Activated CD4-positive, alpha-beta T cell treated with anti-CD3 and anti-CD28 coated beads for 36 hours (primary cell): ENCODE results near the gene CYP4F8. TPM values are rescaled to one million over a fixed set of nuclear protein-coding genes. Genes with fewer than 3 reads are reported as not detected.
"Not testable (repeated sequence)": the region's sequence is repeated elsewhere in the genome, so short reads cannot be mapped to it uniquely, and the experiment has no call there.

Experiments used
- ATAC-seq: fragments of 200-7000 bp; cut with Tn5 transposase; one replicate; pipeline ENCODE4 v1.10.0; 2021; ENCODE audit warnings: mild to moderate bottlenecking, moderate library complexity
- CTCF ChIA-PET: fragments of 350-600 bp; sonication (Branson Sonifier 250); formaldehyde crosslinking; loops from one replicate; lab custom pipeline; 2021; ENCODE audit warnings: antibody characterized with exemption; lab: Charles Lee
- POLR2A ChIA-PET: fragments of 350-600 bp; sonication (Branson Sonifier 250); formaldehyde crosslinking; loops from one replicate; lab custom pipeline; 2021; ENCODE audit warnings: antibody characterized with exemption, inconsistent platforms; lab: Charles Lee
- DNase-seq: peaks from one replicate; pipeline ENCODE4 v3.0.0-alpha.2; 2020
- H3K27ac Mint-ChIP-seq: one replicate; pipeline ENCODE4 v1.8.0; 2021; ENCODE audit warnings: mixed read lengths
- H3K27me3 Mint-ChIP-seq: one replicate; pipeline ENCODE4 v1.8.0; 2021; ENCODE audit warnings: mixed read lengths
- H3K36me3 Mint-ChIP-seq: one replicate; pipeline ENCODE4 v1.8.0; 2021; ENCODE audit warnings: low read depth, mixed read lengths
- H3K4me1 Mint-ChIP-seq: one replicate; pipeline ENCODE4 v1.8.0; 2021; ENCODE audit warnings: mixed read lengths
- H3K4me3 Mint-ChIP-seq: one replicate; pipeline ENCODE4 v1.8.0; 2021; ENCODE audit warnings: mild to moderate bottlenecking, moderate library complexity, mixed read lengths
- H3K9me3 Mint-ChIP-seq: one replicate; pipeline ENCODE4 v1.8.0; 2021; ENCODE audit warnings: low read depth, mixed read lengths
- intact Hi-C, 2 experiments: fragments of 100-400 bp; cut with DNase I in 1 of 2; cut with micrococcal nuclease in 1 of 2; formaldehyde crosslinking; loops; one replicate each; pipeline versions ENCODE4 v1.14.2 to v1.15.1; 2022 to 2024; cut with DNase I, micrococcal nuclease
- total RNA-seq, 2 experiments: library from RNA; stranded (reverse); gene quantifications; one replicate each; pipeline ENCODE4 v1.2.3, GENCODE V29; 2021

The CYP4F8 gene
- total RNA-seq, 2 experiments from 2014 or later = not detected

GRCh38 chr19:15650123-15650522, 35.1 kb downstream of the CYP4F8 start:
- DNase-seq, H3K4me1 Mint-ChIP-seq, H3K9me3 Mint-ChIP-seq, ATAC-seq, H3K4me3 Mint-ChIP-seq, POLR2A ChIA-PET, intact Hi-C loops, H3K27ac Mint-ChIP-seq, H3K36me3 Mint-ChIP-seq: not testable (repeated sequence)
- CTCF ChIA-PET = interaction anchor here (1.2 kb wide), 1 partner anchor 17 kb away, joined by 4 read pairs; no protein-coding TSS in a partner anchor
- H3K27me3 Mint-ChIP-seq = peaks cover 25% of the 10 kb centered on the region

GRCh38 chr19:15651791-15652190, 36.8 kb downstream of the CYP4F8 start:
- POLR2A ChIA-PET = no interaction called here
- intact Hi-C loops = no loop called here
- peaks cover 31% of the 10 kb centered on the region for H3K27me3 Mint-ChIP-seq
- ATAC-seq (no peak), DNase-seq (no peak)
- H3K27ac Mint-ChIP-seq = no peak overlapping the region
- no peaks in the 10 kb centered on the region for H3K9me3 Mint-ChIP-seq
- no peaks in the 10 kb centered on the region for H3K36me3 Mint-ChIP-seq
- no peak overlapping the region for H3K4me3 Mint-ChIP-seq
- CTCF ChIA-PET = interaction anchor here (0.7 kb wide), 1 partner anchor 21 kb away, joined by 4 read pairs; no protein-coding TSS in a partner anchor
- no peaks in the 10 kb centered on the region for H3K4me1 Mint-ChIP-seq

- intact Hi-C loops = no loop called here
- ATAC-seq = no peak
- POLR2A ChIA-PET = no interaction called here
- no peak overlapping the region for H3K4me3 Mint-ChIP-seq
- peaks cover 33% of the 10 kb centered on the region for H3K27me3 Mint-ChIP-seq
- no peaks in the 10 kb centered on the region for H3K4me1 Mint-ChIP-seq
- H3K36me3 Mint-ChIP-seq = no peaks in the 10 kb centered on the region
- CTCF ChIA-PET = no interaction called here
- no peak overlapping the region for H3K27ac Mint-ChIP-seq
- no peaks in the 10 kb centered on the region for H3K9me3 Mint-ChIP-seq
- no peak for DNase-seq
Measured at GRCh38 chr19:15652559-15653278, 37.7 kb downstream of the CYP4F8 start.

- H3K4me1 Mint-ChIP-seq = no peaks in the 10 kb centered on the region
- H3K4me3 Mint-ChIP-seq = no peak overlapping the region
- peaks cover 38% of the 10 kb centered on the region for H3K27me3 Mint-ChIP-seq
- H3K36me3 Mint-ChIP-seq = no peaks in the 10 kb centered on the region
- intact Hi-C loops = no loop called here
- H3K9me3 Mint-ChIP-seq = no peaks in the 10 kb centered on the region
- POLR2A ChIA-PET = no interaction called here
- ATAC-seq (no peak), DNase-seq (no peak)
- CTCF ChIA-PET = interaction anchor here (0.6 kb wide), 1 partner anchor 51 kb away, joined by 4 read pairs; no protein-coding TSS in a partner anchor
- H3K27ac Mint-ChIP-seq = no peak overlapping the region
Measured at GRCh38 chr19:15656467-15656866, 41.4 kb downstream of the CYP4F8 start.

GRCh38 chr19:15663247-15663646, 48.2 kb downstream of the CYP4F8 start:
- no peak for DNase-seq
- ChIA-PET CTCF (no interaction called here), POLR2A (no interaction called here)
- H3K27ac Mint-ChIP-seq = no peak overlapping the region
- H3K9me3 Mint-ChIP-seq = no peaks in the 10 kb centered on the region
- no peak overlapping the region for H3K4me3 Mint-ChIP-seq
- no peaks in the 10 kb centered on the region for H3K4me1 Mint-ChIP-seq
- peaks cover 22% of the 10 kb centered on the region for H3K27me3 Mint-ChIP-seq
- ATAC-seq = no peak
- H3K36me3 Mint-ChIP-seq = no peaks in the 10 kb centered on the region
- intact Hi-C loops = no loop called here

- POLR2A ChIA-PET = interaction anchor here (0.7 kb wide), 1 partner anchor 315 kb away, joined by 3 read pairs; no protein-coding TSS in a partner anchor
Measured at GRCh38 chr19:15666186-15666585, 51.2 kb downstream of the CYP4F8 start.

GRCh38 chr19:15666883-15667282, 51.9 kb downstream of the CYP4F8 start:
- Mint-ChIP-seq H3K27me3 (peaks cover 20% of the 10 kb centered on the region), H3K9me3 (no peaks in the 10 kb centered on the region), H3K4me3 (no peak overlapping the region), H3K27ac (no peak overlapping the region), H3K4me1 (no peaks in the 10 kb centered on the region), H3K36me3 (no peaks in the 10 kb centered on the region)
- intact Hi-C loops = no loop called here
- CTCF ChIA-PET = interaction anchor here (0.7 to 1.1 kb wide), 2 partner anchors 196 to 374 kb away, joined by 3 to 4 read pairs; no protein-coding TSS in a partner anchor
- POLR2A ChIA-PET = interaction anchor here (0.7 kb wide), 1 partner anchor 316 kb away, joined by 3 read pairs; no protein-coding TSS in a partner anchor
- no peak for DNase-seq
- no peak for ATAC-seq

More at GRCh38 chr19:15666186-15666585, 51.2 kb downstream of the CYP4F8 start:
- H3K4me1 Mint-ChIP-seq = no peaks in the 10 kb centered on the region
- CTCF ChIA-PET = no interaction called here
- no peak overlapping the region for H3K4me3 Mint-ChIP-seq
- ATAC-seq (no peak), DNase-seq (no peak)
- no peak overlapping the region for H3K27ac Mint-ChIP-seq
- H3K36me3 Mint-ChIP-seq = no peaks in the 10 kb centered on the region
- intact Hi-C loops = no loop called here
- H3K27me3 Mint-ChIP-seq = peaks cover 22% of the 10 kb centered on the region
- H3K9me3 Mint-ChIP-seq = no peaks in the 10 kb centered on the region

GRCh38 chr19:15669440-15669839, 54.4 kb downstream of the CYP4F8 start:
- ChIA-PET CTCF (no interaction called here), POLR2A (no interaction called here)
- intact Hi-C loops = no loop called here
- Mint-ChIP-seq H3K4me3 (no peak overlapping the region), H3K27ac (no peak overlapping the region), H3K27me3 (peaks cover 13% of the 10 kb centered on the region), H3K4me1 (peaks cover 19% of the 10 kb centered on the region), H3K9me3 (peaks cover 2% of the 10 kb centered on the region), H3K36me3 (no peaks in the 10 kb centered on the region)
- no peak for ATAC-seq
- no peak for DNase-seq

GRCh38 chr19:15669891-15670290, 54.9 kb downstream of the CYP4F8 start:
- no peak for DNase-seq
- intact Hi-C loops = no loop called here
- ATAC-seq = no peak
- Mint-ChIP-seq H3K36me3 (no peaks in the 10 kb centered on the region), H3K4me1 (peaks cover 24% of the 10 kb centered on the region), H3K4me3 (no peak overlapping the region), H3K27ac (no peak overlapping the region), H3K27me3 (peaks cover 11% of the 10 kb centered on the region), H3K9me3 (peaks cover 3% of the 10 kb centered on the region)
- ChIA-PET CTCF (no interaction called here), POLR2A (no interaction called here)

GRCh38 chr19:15671237-15671821, 56.3 kb downstream of the CYP4F8 start:
- peaks cover 3% of the 10 kb centered on the region for H3K9me3 Mint-ChIP-seq
- H3K4me1 Mint-ChIP-seq = peaks cover 24% of the 10 kb centered on the region
- no peak overlapping the region for H3K4me3 Mint-ChIP-seq

GRCh38 chr19:15671891-15672579, 57.0 kb downstream of the CYP4F8 start:
- H3K4me1 Mint-ChIP-seq = peaks cover 24% of the 10 kb centered on the region
- ATAC-seq (no peak), DNase-seq (no peak)
- no peak overlapping the region for H3K27ac Mint-ChIP-seq
- no peak overlapping the region for H3K4me3 Mint-ChIP-seq
- peaks cover 6% of the 10 kb centered on the region for H3K9me3 Mint-ChIP-seq
- H3K27me3 Mint-ChIP-seq = peaks cover 3% of the 10 kb centered on the region
- CTCF ChIA-PET = no interaction called here
- no peaks in the 10 kb centered on the region for H3K36me3 Mint-ChIP-seq
- POLR2A ChIA-PET = no interaction called here
- intact Hi-C loops = no loop called here

More at GRCh38 chr19:15671237-15671821, 56.3 kb downstream of the CYP4F8 start:
- intact Hi-C loops = no loop called here
- no peaks in the 10 kb centered on the region for H3K36me3 Mint-ChIP-seq
- ChIA-PET POLR2A (no interaction called here), CTCF (no interaction called here)
- no peak overlapping the region for H3K27ac Mint-ChIP-seq
- ATAC-seq = no peak
- no peak for DNase-seq
- H3K27me3 Mint-ChIP-seq = peaks cover 3% of the 10 kb centered on the region
